ENCODE measurements around the gene GRM5. TPM values are rescaled to one million over a fixed set of nuclear protein-coding genes. Genes with fewer than 3 reads are reported as not detected.

The GRM5 gene
- total and polyA plus RNA-seq, 2 experiments from 2014 or later: 0.27 TPM; not detected in 1

DNA sequence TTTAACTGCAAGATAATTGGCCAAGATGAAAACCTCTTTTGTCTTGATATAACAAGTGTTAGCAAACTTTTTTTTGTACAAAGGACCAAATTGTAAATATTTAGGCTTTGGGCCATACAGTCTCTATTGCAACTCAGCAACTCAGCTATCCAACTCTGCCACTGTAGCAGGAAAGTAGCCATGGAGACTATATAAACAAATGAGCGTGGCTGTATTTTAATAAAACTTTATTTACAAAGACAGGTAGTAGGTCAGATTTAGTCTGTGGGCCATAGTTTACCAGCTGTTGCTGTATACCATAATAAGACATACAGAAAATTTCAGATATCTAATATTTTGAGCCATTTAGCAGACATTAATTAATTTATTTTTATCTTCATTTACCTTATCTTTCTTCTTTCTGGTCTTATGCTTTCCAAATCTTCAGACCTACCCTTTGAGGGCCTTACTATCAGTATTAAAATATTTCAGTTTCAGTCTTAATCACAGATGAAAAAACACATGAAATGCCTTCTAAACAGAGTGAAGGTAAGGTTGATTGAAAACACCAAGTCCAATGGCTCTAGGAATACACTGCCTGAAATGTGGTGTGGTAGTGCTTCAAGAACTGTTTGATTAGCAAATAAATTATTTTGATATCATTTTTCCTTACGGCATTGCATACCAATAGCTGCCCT is 471.4 kb downstream of the GRM5 start:
- H3K9me3 ChIP-seq (ENCODE audit: low read depth): no peaks in the 10 kb centered on the region
- WGBS (ENCODE audit: low lambda C conversion rate, missing lambda C conversion rate): 87% methylated on average over 2 of the region's 2 CpGs
- TF ChIP-seq EZH2phosphoT487 (IDR thresholded peaks at IDR 0.05; ENCODE audit: low read depth, severe bottlenecking, unreplicated experiment) (no peak), EZH2 (IDR thresholded peaks at IDR 0.05; ENCODE audit: borderline replicate concordance) (no peak)
- no peak for DNase-seq (ENCODE audit: low spot score)
- no peaks in the 10 kb centered on the region for H3K27me3 ChIP-seq
- H3K79me2 ChIP-seq: no peaks in the 10 kb centered on the region
- no peaks in the 10 kb centered on the region for H3K4me1 ChIP-seq (ENCODE audit: insufficient read depth)
- no peak overlapping the region for H3K4me2 ChIP-seq
- H2AFZ ChIP-seq: no peak overlapping the region
- H3K36me3 ChIP-seq (replicated peaks; ENCODE audit: insufficient read depth, low read depth): no peaks in the 10 kb centered on the region
- no peak overlapping the region for H3K27ac ChIP-seq
- no peak overlapping the region for H3K4me3 ChIP-seq
- no peaks in the 10 kb centered on the region for H4K20me1 ChIP-seq (ENCODE audit: insufficient read depth, poor library complexity, severe bottlenecking)
- no peaks in the 10 kb centered on the region for H3K9me2 ChIP-seq (replicated peaks; ENCODE audit: insufficient read depth)

DNA sequence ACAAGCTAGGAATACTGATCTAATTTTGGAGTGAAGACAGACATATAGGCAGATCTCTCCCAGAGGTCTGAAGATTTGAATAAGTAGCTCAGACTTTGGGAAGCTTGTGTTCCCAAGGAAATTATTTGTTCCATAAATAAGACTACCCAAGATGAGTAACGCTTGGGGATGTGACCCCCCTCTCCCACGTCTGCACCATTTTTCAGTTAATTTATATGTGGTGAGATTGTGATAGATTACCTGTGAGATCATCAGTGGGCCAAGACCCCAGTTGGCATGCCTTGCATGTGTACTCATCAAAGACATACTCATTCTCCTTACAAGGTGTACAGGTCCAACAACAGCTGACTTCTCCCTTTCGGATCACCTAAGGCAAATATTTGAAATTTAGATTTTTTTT is 475.4 kb downstream of the GRM5 start:
- 84% methylated on average over 3 of the region's 3 CpGs for WGBS (ENCODE audit: low lambda C conversion rate, missing lambda C conversion rate)
- no peaks in the 10 kb centered on the region for H3K36me3 ChIP-seq (replicated peaks; ENCODE audit: insufficient read depth, low read depth)
- no peaks in the 10 kb centered on the region for H3K9me3 ChIP-seq (ENCODE audit: low read depth)
- H3K4me2 ChIP-seq: no peak overlapping the region
- no peaks in the 10 kb centered on the region for H3K27me3 ChIP-seq
- no peaks in the 10 kb centered on the region for H3K79me2 ChIP-seq
- TF ChIP-seq, protein P1, sequence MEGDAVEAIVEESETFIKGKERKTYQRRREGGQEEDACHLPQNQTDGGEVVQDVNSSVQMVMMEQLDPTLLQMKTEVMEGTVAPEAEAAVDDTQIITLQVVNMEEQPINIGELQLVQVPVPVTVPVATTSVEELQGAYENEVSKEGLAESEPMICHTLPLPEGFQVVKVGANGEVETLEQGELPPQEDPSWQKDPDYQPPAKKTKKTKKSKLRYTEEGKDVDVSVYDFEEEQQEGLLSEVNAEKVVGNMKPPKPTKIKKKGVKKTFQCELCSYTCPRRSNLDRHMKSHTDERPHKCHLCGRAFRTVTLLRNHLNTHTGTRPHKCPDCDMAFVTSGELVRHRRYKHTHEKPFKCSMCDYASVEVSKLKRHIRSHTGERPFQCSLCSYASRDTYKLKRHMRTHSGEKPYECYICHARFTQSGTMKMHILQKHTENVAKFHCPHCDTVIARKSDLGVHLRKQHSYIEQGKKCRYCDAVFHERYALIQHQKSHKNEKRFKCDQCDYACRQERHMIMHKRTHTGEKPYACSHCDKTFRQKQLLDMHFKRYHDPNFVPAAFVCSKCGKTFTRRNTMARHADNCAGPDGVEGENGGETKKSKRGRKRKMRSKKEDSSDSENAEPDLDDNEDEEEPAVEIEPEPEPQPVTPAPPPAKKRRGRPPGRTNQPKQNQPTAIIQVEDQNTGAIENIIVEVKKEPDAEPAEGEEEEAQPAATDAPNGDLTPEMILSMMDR (IDR thresholded peaks at IDR 0.05; ENCODE audit: poor library complexity): no peak
- no peak for TF ChIP-seq EZH2phosphoT487 (IDR thresholded peaks at IDR 0.05; ENCODE audit: low read depth, severe bottlenecking, unreplicated experiment)
- TF ChIP-seq EZH2 (IDR thresholded peaks at IDR 0.05; ENCODE audit: borderline replicate concordance): no peak
- H4K20me1 ChIP-seq (ENCODE audit: insufficient read depth, poor library complexity, severe bottlenecking): no peaks in the 10 kb centered on the region
- DNase-seq (ENCODE audit: low spot score): no peak
- no peaks in the 10 kb centered on the region for H3K4me1 ChIP-seq (ENCODE audit: insufficient read depth)
- H3K4me3 ChIP-seq: no peak overlapping the region
- no peaks in the 10 kb centered on the region for H3K9me2 ChIP-seq (replicated peaks; ENCODE audit: insufficient read depth)
- no peak overlapping the region for H3K27ac ChIP-seq
- H2AFZ ChIP-seq: no peak overlapping the region

DNA sequence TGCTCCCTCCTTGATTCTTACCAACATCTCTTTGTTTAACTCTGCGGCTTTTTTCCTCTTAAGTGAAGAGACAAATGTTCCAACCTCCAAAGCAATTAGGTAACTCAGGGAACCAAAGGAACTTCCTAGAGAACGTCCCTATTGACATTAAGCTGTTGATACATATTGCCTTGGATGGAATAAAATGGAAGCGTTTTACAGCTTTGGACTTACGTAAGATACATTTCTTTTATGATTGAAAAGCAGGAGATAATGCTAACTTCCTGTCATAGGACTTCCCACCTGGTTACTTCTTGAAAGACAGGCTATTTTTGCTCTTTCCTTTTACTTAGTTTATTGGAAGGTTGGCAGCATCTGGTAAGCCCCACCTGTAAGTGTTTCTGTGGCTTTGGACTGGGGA is 482.5 kb downstream of the GRM5 start:
- H3K9me3 ChIP-seq (ENCODE audit: low read depth): no peaks in the 10 kb centered on the region
- H4K20me1 ChIP-seq (ENCODE audit: insufficient read depth, poor library complexity, severe bottlenecking): no peaks in the 10 kb centered on the region
- DNase-seq (ENCODE audit: low spot score): no peak
- H3K4me3 ChIP-seq: no peak overlapping the region
- H3K9me2 ChIP-seq (replicated peaks; ENCODE audit: insufficient read depth): no peaks in the 10 kb centered on the region
- H3K79me2 ChIP-seq: no peaks in the 10 kb centered on the region
- H3K36me3 ChIP-seq (replicated peaks; ENCODE audit: insufficient read depth, low read depth): no peaks in the 10 kb centered on the region
- no peak overlapping the region for H3K27ac ChIP-seq
- TF ChIP-seq EZH2phosphoT487 (IDR thresholded peaks at IDR 0.05; ENCODE audit: low read depth, severe bottlenecking, unreplicated experiment): no peak
- TF ChIP-seq EZH2 (IDR thresholded peaks at IDR 0.05; ENCODE audit: borderline replicate concordance): no peak
- TF ChIP-seq, protein P1 (IDR thresholded peaks at IDR 0.05; ENCODE audit: poor library complexity): no peak
- no peak overlapping the region for H2AFZ ChIP-seq
- H3K4me2 ChIP-seq: no peak overlapping the region
- 78% methylated on average over 4 of the region's 4 CpGs for WGBS (ENCODE audit: low lambda C conversion rate, missing lambda C conversion rate)
- no peaks in the 10 kb centered on the region for H3K27me3 ChIP-seq
- no peaks in the 10 kb centered on the region for H3K4me1 ChIP-seq (ENCODE audit: insufficient read depth)

DNA sequence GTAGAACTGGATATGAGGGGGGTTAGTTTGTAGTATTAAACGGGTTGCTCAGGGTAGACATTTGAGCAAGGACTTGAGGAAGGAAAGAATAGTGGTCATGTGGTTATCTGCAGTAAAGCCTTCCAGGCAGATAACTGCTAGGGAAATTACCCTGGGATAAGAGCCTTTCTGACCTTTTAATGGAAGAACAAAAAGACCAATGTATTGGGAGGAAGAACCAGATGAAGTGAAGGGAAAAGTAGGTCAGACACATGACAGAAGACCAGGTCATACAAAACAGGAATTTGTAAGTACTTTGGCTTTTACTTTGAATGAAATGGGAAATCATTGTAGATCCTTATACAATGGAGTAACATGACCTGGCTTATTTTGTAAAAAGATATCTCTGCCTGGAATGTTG is 486.3 kb downstream of the GRM5 start:
- TF ChIP-seq EZH2phosphoT487 (IDR thresholded peaks at IDR 0.05; ENCODE audit: low read depth, severe bottlenecking, unreplicated experiment) (no peak), EZH2 (IDR thresholded peaks at IDR 0.05; ENCODE audit: borderline replicate concordance) (no peak)
- TF ChIP-seq, protein P1 (IDR thresholded peaks at IDR 0.05; ENCODE audit: poor library complexity): no peak

More for the DNA sequence above, 486.3 kb downstream of the GRM5 start:
- H3K9me3 ChIP-seq (ENCODE audit: low read depth): no peaks in the 10 kb centered on the region
- H2AFZ ChIP-seq: no peak overlapping the region
- no peaks in the 10 kb centered on the region for H3K4me1 ChIP-seq (ENCODE audit: insufficient read depth)
- H3K4me3 ChIP-seq: no peak overlapping the region
- no peaks in the 10 kb centered on the region for H3K36me3 ChIP-seq (replicated peaks; ENCODE audit: insufficient read depth, low read depth)
- no peaks in the 10 kb centered on the region for H4K20me1 ChIP-seq (ENCODE audit: insufficient read depth, poor library complexity, severe bottlenecking)
- no peak overlapping the region for H3K4me2 ChIP-seq
- no peak for DNase-seq (ENCODE audit: low spot score)
- H3K79me2 ChIP-seq: no peaks in the 10 kb centered on the region
- H3K27ac ChIP-seq: no peak overlapping the region
- no peaks in the 10 kb centered on the region for H3K9me2 ChIP-seq (replicated peaks; ENCODE audit: insufficient read depth)
- H3K27me3 ChIP-seq: no peaks in the 10 kb centered on the region
- WGBS (ENCODE audit: low lambda C conversion rate, missing lambda C conversion rate): 13% methylated on average over 1 of the region's 1 CpG

Measured in hepatocyte (in vitro differentiated cells).